C4-2B (cell line): ENCODE results near the gene ADGRG7.
A peak's percentile ranks its signal among the peaks of the same experiment; 100 is the strongest.

Source experiments
- H3K27ac ChIP-seq: fragments of 450-650 bp; 2 replicates; pipeline ENCODE4 v1.5.1; 2017
- ZFX ChIP-seq: fragments of 450-650 bp; IDR thresholded peaks from 2 replicates; pipeline ENCODE4 v1.6.1; 2017
- TF ChIP-seq, protein P1 (sequence below): fragments of 450-650 bp; conservative IDR thresholded peaks from 2 replicates; pipeline ENCODE4 v1.5.1; 2017; ENCODE audit warnings: mild to moderate bottlenecking

Gene ADGRG7

GRCh38 chr3:100602506-100603444 lies 6.6 kb upstream of the ADGRG7 start:
- H3K27ac ChIP-seq = no peak overlapping the region
- TF ChIP-seq ZFX = no peak
- TF ChIP-seq, protein P1, sequence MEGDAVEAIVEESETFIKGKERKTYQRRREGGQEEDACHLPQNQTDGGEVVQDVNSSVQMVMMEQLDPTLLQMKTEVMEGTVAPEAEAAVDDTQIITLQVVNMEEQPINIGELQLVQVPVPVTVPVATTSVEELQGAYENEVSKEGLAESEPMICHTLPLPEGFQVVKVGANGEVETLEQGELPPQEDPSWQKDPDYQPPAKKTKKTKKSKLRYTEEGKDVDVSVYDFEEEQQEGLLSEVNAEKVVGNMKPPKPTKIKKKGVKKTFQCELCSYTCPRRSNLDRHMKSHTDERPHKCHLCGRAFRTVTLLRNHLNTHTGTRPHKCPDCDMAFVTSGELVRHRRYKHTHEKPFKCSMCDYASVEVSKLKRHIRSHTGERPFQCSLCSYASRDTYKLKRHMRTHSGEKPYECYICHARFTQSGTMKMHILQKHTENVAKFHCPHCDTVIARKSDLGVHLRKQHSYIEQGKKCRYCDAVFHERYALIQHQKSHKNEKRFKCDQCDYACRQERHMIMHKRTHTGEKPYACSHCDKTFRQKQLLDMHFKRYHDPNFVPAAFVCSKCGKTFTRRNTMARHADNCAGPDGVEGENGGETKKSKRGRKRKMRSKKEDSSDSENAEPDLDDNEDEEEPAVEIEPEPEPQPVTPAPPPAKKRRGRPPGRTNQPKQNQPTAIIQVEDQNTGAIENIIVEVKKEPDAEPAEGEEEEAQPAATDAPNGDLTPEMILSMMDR = no peak

DNA sequence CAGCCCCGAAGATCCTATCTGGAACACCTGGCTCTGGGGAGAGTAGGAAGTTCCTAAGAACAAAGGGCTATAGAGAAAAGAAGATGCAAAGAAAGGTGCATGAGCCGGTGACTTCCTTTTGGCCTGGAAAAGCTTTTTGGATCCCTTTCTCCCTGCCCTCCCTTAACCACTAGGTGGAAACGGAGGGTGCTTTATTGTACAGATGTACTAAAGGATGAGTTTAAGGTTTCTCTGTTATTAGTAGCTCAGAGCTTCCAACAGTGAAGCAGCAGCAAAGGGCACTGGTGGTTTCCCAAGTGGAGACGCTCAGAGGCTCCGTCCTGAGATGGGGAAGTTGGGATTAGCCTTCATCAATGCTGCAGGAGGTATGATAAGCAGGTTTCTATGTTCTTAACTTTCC lies 5.9 kb upstream of the ADGRG7 start:
- TF ChIP-seq, protein P1 = peak; percentile 51
- no peak for TF ChIP-seq ZFX
- no peak overlapping the region for H3K27ac ChIP-seq

- no peak overlapping the region for H3K27ac ChIP-seq
- no peak for TF ChIP-seq ZFX
- TF ChIP-seq, protein P1 = no peak
These were observed 4.0 kb upstream of the ADGRG7 start for GRCh38 chr3:100605358-100605757.

DNA sequence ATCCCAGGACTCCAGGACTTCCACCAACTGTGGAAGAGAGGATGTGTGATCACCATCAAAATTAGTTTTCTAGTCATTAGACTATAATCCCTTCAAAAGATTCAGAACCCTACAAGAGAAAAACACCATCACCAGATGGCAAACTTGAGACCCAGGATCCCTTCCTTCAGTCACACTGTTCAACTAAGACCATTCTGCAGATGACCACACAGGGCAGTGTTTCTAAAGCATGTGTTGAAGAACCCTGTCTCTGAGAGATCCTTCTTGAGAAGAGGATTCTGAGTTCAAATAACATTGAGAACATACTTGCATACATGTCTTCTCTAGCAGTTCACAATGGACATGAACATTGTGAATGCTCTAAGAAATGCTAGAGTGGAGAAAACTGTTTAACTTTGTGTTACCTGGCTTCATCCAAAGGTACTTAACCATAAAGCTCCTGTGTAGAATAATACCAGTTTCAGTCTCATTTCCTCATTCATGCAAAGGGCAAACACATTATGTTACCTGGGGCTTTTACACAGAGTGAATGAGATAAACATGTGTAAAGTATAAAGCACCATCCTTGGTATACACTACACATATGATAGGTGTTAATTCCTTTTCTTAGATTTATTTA lies 2.4 kb upstream of the ADGRG7 start:
- no peak overlapping the region for H3K27ac ChIP-seq
- TF ChIP-seq ZFX = no peak
- TF ChIP-seq, protein P1 = no peak

DNA sequence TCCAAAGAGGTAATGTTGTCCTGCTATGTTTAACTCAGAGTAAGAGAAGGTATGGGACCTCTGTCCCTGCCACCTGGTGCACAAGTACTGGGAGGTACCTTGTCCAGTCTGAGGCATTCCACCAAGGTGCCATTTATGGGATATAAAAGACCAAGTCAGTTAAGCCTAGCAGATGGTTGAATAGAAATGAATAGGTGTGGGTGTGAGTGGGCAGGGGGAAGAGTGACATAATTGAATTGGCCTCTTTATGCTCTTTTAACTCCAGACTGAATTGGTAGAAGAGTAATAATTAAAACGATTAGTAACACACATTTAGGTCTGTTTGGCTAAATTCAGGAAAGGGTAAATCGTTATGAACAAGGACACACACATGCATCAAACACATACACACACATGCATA lies 562 bp downstream of the ADGRG7 start:
- H3K27ac ChIP-seq = no peak overlapping the region
- TF ChIP-seq ZFX = no peak
- TF ChIP-seq, protein P1 = no peak

DNA sequence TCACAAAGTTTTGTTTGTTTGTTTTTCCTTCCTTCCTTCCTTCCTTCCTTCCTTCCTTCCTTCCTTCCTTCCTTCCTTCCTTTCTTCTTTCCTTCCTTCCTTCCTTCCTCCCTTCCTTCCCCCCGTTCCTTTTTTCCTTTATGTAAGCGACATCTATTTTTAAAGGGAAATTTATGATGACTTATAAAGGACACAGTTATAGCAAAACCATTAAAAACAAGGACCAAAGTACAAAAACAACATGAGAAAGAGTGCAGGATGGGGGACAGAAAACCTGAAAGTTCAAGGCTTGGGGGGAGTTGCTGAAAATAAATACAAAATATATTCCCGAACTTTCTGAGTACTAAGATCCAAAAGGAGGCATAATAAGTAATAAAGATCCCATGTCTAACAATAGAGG lies 1.8 kb downstream of the ADGRG7 start:
- TF ChIP-seq, protein P1 = no peak
- TF ChIP-seq ZFX = no peak

DNA sequence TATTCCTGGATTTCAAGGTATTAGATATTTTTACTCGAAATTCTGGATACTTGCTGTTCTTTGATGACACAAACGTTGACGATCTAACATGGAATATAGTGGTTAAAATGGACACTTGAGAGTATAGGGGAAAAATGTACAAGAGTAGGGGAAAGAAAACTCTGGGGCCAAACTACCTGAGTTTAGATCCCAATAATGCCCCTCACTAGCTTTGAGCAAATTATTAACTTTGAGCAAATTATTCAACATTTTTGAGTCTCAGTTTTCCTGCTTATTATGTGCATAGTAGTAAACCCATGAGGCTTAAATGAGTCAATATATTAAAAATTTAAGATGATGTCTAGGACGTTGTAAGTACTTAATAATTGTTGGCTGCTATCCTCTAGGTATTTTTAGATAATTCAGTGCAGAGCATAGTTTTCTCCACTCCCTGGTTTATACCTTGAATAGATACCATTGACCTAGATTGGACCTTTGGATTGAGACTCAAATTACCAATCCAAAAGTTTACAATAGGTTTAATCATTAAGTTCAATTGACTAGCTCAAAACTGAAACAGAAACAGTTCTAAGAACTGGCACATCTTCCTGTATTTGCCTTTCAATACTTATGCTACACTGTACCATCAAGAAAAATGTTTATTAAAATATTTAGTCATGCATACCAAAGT lies 4.5 kb downstream of the ADGRG7 start:
- no peak overlapping the region for H3K27ac ChIP-seq
- TF ChIP-seq, protein P1 = no peak
- TF ChIP-seq ZFX = no peak

More for the DNA sequence above, 1.8 kb downstream of the ADGRG7 start:
- no peak overlapping the region for H3K27ac ChIP-seq
